LNCAP (cell line): ENCODE results near the gene RAPGEF6.

Source experiments
- CTCF ChIP-seq: fragments of 450-650 bp; IDR thresholded peaks from 2 replicates; pipeline ENCODE4 v1.5.1; 2017; ENCODE audit warnings: mild to moderate bottlenecking

The RAPGEF6 gene

GRCh38 chr5:131677115-131677514, 42.1 kb upstream of the RAPGEF6 start:
- no peak for TF ChIP-seq CTCF

GRCh38 chr5:131672776-131673175, 37.7 kb upstream of the RAPGEF6 start:
- no peak for TF ChIP-seq CTCF

GRCh38 chr5:131671994-131672655, 37.1 kb upstream of the RAPGEF6 start:
- no peak for TF ChIP-seq CTCF

GRCh38 chr5:131671409-131671808, 36.4 kb upstream of the RAPGEF6 start:
- TF ChIP-seq CTCF, result no peak

GRCh38 chr5:131664929-131665328, 29.9 kb upstream of the RAPGEF6 start:
- TF ChIP-seq CTCF, result no peak

- no peak for TF ChIP-seq CTCF
These were observed 26.9 kb upstream of the RAPGEF6 start for GRCh38 chr5:131661933-131662332.

- TF ChIP-seq CTCF, result no peak
These were observed 24.8 kb upstream of the RAPGEF6 start for GRCh38 chr5:131659841-131660240.

GRCh38 chr5:131659290-131659689, 24.3 kb upstream of the RAPGEF6 start:
- no peak for TF ChIP-seq CTCF
